Neuronal stem cell (in vitro differentiated cells): ENCODE results near the gene AATF.
"Not testable (repeated sequence)": the region's sequence is repeated elsewhere in the genome, so short reads cannot be mapped to it uniquely, and the experiment has no call there.

Experiments
- DNase-seq: peaks from one replicate; pipeline ENCODE4 v3.0.0-alpha.2; 2013; ENCODE audit warnings: low spot score
- H2AFZ ChIP-seq: one replicate; pipeline ENCODE4 v1.6.1; 2013; ENCODE audit warnings: mild to moderate bottlenecking, low read length, inconsistent platforms
- H2AK5ac ChIP-seq: 2 replicates; pipeline ENCODE4 v1.6.1; 2013; ENCODE audit warnings: low read depth, mild to moderate bottlenecking, inconsistent platforms, low read length, moderate library complexity, mixed read lengths
- H2BK120ac ChIP-seq: 2 replicates; pipeline ENCODE4 v1.6.1; 2013; ENCODE audit warnings: low read depth, mild to moderate bottlenecking, inconsistent platforms, low read length, moderate library complexity, mixed read lengths
- H2BK12ac ChIP-seq: one replicate; pipeline ENCODE4 v1.6.1; 2013; ENCODE audit warnings: low read length, inconsistent platforms
- H2BK15ac ChIP-seq: 2 replicates; pipeline ENCODE4 v1.6.1; 2013; ENCODE audit warnings: mild to moderate bottlenecking, low read length, inconsistent platforms, mixed read lengths
- H2BK5ac ChIP-seq: one replicate; pipeline ENCODE4 v1.6.1; 2013; ENCODE audit warnings: inconsistent platforms, mild to moderate bottlenecking, low read length, moderate library complexity
- H3K14ac ChIP-seq: one replicate; pipeline ENCODE4 v1.6.1; 2013; ENCODE audit warnings: low read length, inconsistent platforms
- H3K18ac ChIP-seq: 2 replicates; pipeline ENCODE4 v1.6.1; 2013; ENCODE audit warnings: low read length, inconsistent platforms
- H3K23ac ChIP-seq: 2 replicates; pipeline ENCODE4 v1.6.1; 2013; ENCODE audit warnings: low read depth, mild to moderate bottlenecking, mixed read lengths, low read length, inconsistent platforms; ENCODE audit not compliant: poor library complexity
- H3K27ac ChIP-seq: replicated peaks from 3 replicates; pipeline ENCODE4 v1.5.1; 2013; ENCODE audit warnings: low read length, inconsistent platforms
- H3K27me3 ChIP-seq, 3 experiments: 2 replicates each; pipeline ENCODE4 v1.6.1; 2013; ENCODE audit warnings: low read length in 3 of 3, mild to moderate bottlenecking in 2 of 3, inconsistent platforms in 1 of 3, low read depth in 1 of 3, mixed read lengths in 1 of 3, moderate library complexity in 1 of 3; ENCODE audit not compliant: control insufficient read depth in 3 of 3, insufficient read depth in 3 of 3
- H3K36me3 ChIP-seq, 2 donors: replicated peaks in 1 of 2; 2 replicates each; pipeline ENCODE4 v1.6.1; 2013; ENCODE audit warnings: low read length in 2 of 2; ENCODE audit not compliant: control insufficient read depth in 2 of 2, insufficient read depth in 2 of 2
- H3K4ac ChIP-seq: 2 replicates; pipeline ENCODE4 v1.6.1; 2013; ENCODE audit warnings: inconsistent platforms, mild to moderate bottlenecking, low read length, moderate library complexity
- H3K4me1 ChIP-seq, 2 donors: 1 replicate in 1 of 2; 2 replicates in 1 of 2; pipeline ENCODE4 v1.6.1; 2013; ENCODE audit warnings: low read length in 2 of 2, low read depth in 1 of 2; ENCODE audit not compliant: control insufficient read depth in 2 of 2, insufficient read depth in 1 of 2
- H3K4me2 ChIP-seq: one replicate; pipeline ENCODE4 v1.6.1; 2013; ENCODE audit warnings: mild to moderate bottlenecking, low read length, inconsistent platforms; ENCODE audit not compliant: insufficient read depth, poor library complexity, severe bottlenecking
- H3K4me3 ChIP-seq, 2 donors: 2 replicates each; pipeline ENCODE4 v1.5.1; 2013; ENCODE audit warnings: low read length in 2 of 2, mild to moderate bottlenecking in 2 of 2, inconsistent platforms in 1 of 2, moderate library complexity in 1 of 2
- H3K79me1 ChIP-seq: one replicate; pipeline ENCODE4 v1.6.1; 2013; ENCODE audit warnings: low read depth, mild to moderate bottlenecking, inconsistent platforms, low read length, moderate library complexity
- H3K9ac ChIP-seq: one replicate; pipeline ENCODE4 v1.6.1; 2013; ENCODE audit warnings: mild to moderate bottlenecking, low read depth, low read length, inconsistent platforms; ENCODE audit not compliant: poor library complexity
- H3K9me3 ChIP-seq, 2 donors: replicated peaks in 1 of 2; 2 replicates each; pipeline versions ENCODE3 to v1.6.1; 2013; ENCODE audit warnings: low read length in 2 of 2, mild to moderate bottlenecking in 2 of 2, inconsistent platforms in 1 of 2, low read depth in 1 of 2, mixed read lengths in 1 of 2, moderate library complexity in 1 of 2; ENCODE audit not compliant: control insufficient read depth in 2 of 2, insufficient read depth in 1 of 2
- H4K8ac ChIP-seq: one replicate; pipeline ENCODE4 v1.6.1; 2013; ENCODE audit warnings: low read depth, mild to moderate bottlenecking, inconsistent platforms, low read length, moderate library complexity
- H4K91ac ChIP-seq: one replicate; pipeline ENCODE4 v1.6.1; 2013; ENCODE audit warnings: low read length, low read depth, mild to moderate bottlenecking, inconsistent platforms; ENCODE audit not compliant: poor library complexity
- WGBS, 2 donors: extraction: QIAGEN DNeasy Blood & Tissue Kit; methylation state at CpG; one replicate each; pipeline ENCODE4 v1.1.7; 2013; ENCODE audit warnings: missing lambda C conversion rate in 2 of 2, mixed read lengths in 1 of 2; ENCODE audit not compliant: insufficient read length in 2 of 2, insufficient replicate concordance in 1 of 2; ENCODE audit errors: extremely low coverage in 2 of 2; 5-methylcytosine and 5-hydroxymethylcytosine counted together

Gene AATF

DNA sequence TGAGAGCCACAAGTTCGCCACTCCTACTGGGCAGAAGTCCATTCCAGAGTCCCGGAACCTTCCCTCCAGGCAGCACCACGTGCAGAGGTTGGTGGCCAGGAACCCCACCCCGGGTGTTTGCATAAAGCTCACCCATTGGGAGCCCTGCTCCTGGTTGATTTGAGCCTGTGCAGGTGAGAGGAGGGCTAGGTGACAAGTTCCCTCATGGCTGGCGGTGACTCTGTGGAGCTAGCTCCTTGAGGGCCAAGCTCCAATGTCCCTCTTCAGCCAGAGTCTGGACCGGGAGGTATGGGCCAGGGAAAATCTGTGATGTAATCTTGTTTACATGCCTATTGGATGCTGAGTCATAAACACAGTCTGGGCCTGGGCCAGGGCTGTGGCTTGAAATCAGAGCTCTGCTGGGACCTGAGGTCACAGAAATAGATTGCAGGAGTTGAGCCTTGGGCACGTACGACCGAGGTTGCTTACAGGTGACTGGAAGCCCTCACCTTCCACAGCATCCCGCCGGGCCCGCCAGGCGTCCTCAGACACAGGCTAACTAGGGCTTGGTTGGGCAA lies 118.9 kb downstream of the AATF start:
- H3K9me3 ChIP-seq: no peaks in the 10 kb centered on the region
- no peak overlapping the region for H3K4me3 ChIP-seq
- peak overlapping the region; percentile 15 for H3K18ac ChIP-seq
- H4K8ac ChIP-seq: no peak overlapping the region
- H3K27me3 ChIP-seq: peaks cover 0 to 5% (median 4%) of the 10 kb centered on the region in 3 experiments
- H3K4me1 ChIP-seq: peaks cover 0 to 4% of the 10 kb centered on the region in 2 donors
- DNase-seq: no peak
- H3K4me2 ChIP-seq: no peak overlapping the region
- H2BK120ac ChIP-seq: no peak overlapping the region
- H2BK5ac ChIP-seq: no peak overlapping the region
- no peak overlapping the region for H3K27ac ChIP-seq
- H2BK15ac ChIP-seq: peak overlapping the region; percentile 10
- no peaks in the 10 kb centered on the region for H3K79me1 ChIP-seq
- no peaks in the 10 kb centered on the region for H3K36me3 ChIP-seq
- no peak overlapping the region for H2AFZ ChIP-seq
- H2BK12ac ChIP-seq: no peak overlapping the region
- WGBS, 2 donors: no CpG with 5 or more reads among the region's 13 CpGs
- no peak overlapping the region for H3K9ac ChIP-seq
- peak overlapping the region; percentile 84 for H3K14ac ChIP-seq
- H3K4ac ChIP-seq: no peak overlapping the region
- no peak overlapping the region for H2AK5ac ChIP-seq
- H4K91ac ChIP-seq: no peak overlapping the region
- peak overlapping the region; percentile 34 for H3K23ac ChIP-seq

DNA sequence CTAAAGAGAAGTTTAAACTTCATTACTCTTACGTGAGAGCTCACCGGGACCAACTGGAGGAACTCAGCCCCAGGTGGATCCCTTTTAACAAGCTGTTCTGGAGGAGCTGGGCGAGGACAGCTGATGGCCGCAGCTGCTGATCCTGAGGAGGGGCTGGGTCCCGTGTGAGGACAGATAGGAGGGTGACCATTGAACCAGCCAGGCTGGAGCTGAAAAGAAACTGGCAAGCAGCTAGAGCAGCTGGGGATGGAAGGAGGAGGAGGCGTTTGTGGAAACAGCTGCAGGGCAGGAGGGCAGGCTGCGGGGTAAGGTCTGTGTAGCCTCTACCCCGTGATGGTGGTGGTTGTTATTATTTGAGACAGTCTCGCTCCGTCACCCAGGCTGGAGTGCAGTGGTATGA lies 119.5 kb downstream of the AATF start:
- no peak overlapping the region for H2BK12ac ChIP-seq
- H3K4ac ChIP-seq: no peak overlapping the region
- no peak overlapping the region for H3K14ac ChIP-seq
- peak overlapping the region; percentile 70 for H3K23ac ChIP-seq
- no peak overlapping the region for H2BK120ac ChIP-seq
- H4K8ac ChIP-seq: no peak overlapping the region
- no peaks in the 10 kb centered on the region for H3K36me3 ChIP-seq
- peaks cover 0 to 4% of the 10 kb centered on the region in 2 donors for H3K4me1 ChIP-seq
- no CpG with 5 or more reads among the region's 10 CpGs for WGBS, 2 donors
- H3K27ac ChIP-seq: no peak overlapping the region
- no peak overlapping the region for H2AK5ac ChIP-seq
- H3K9ac ChIP-seq: no peak overlapping the region
- H3K4me2 ChIP-seq: no peak overlapping the region
- no peak overlapping the region for H2BK15ac ChIP-seq
- H2AFZ ChIP-seq: no peak overlapping the region
- H4K91ac ChIP-seq: no peak overlapping the region
- no peak overlapping the region for H2BK5ac ChIP-seq
- DNase-seq: no peak
- H3K4me3 ChIP-seq: peak overlapping the region in 1 of 2 donors; percentile 4
- H3K79me1 ChIP-seq: no peaks in the 10 kb centered on the region
- no peak overlapping the region for H3K18ac ChIP-seq
- peaks cover 0 to 5% (median 4%) of the 10 kb centered on the region in 3 experiments for H3K27me3 ChIP-seq
- no peaks in the 10 kb centered on the region for H3K9me3 ChIP-seq

DNA sequence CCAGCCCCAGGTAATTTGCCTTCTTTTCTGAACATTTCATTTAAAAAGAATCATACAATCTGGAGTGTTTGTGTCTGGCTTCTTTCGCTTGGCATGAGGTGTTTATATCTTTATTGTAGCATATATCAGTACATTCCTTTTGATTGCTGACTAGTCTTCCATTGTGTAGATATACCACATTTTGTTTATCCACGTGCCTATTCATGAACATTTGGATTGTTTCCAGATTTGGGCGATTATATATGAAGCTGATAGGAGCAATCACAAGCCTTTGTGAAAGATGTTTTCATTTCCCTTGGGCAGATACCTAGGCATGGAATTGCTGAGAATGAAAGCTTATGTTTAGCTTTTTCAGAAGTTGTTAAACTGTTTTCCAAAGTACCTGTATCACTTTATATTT lies 120.3 kb downstream of the AATF start:
- Histone ChIP-seq H2AFZ (no peak overlapping the region), H3K27me3 (peaks cover 0 to 5% (median 4%) of the 10 kb centered on the region in 3 experiments), H2BK120ac (no peak overlapping the region), H2AK5ac (no peak overlapping the region), H3K79me1 (no peaks in the 10 kb centered on the region), H3K4ac (no peak overlapping the region), H3K9me3 (no peaks in the 10 kb centered on the region), H2BK5ac (no peak overlapping the region), H3K36me3 (no peaks in the 10 kb centered on the region), H3K4me1 (peaks cover 0 to 4% of the 10 kb centered on the region in 2 donors), H3K27ac (no peak overlapping the region), H2BK15ac (no peak overlapping the region), H4K8ac (no peak overlapping the region), H2BK12ac (no peak overlapping the region), H3K4me3 (no peak overlapping the region), H3K4me2 (no peak overlapping the region), H3K14ac (no peak overlapping the region), H3K23ac (no peak overlapping the region), H3K9ac (no peak overlapping the region), H4K91ac (no peak overlapping the region), H3K18ac (no peak overlapping the region)
- DNase-seq: no peak
- WGBS, 2 donors: no CpG with 5 or more reads among the region's 3 CpGs

DNA sequence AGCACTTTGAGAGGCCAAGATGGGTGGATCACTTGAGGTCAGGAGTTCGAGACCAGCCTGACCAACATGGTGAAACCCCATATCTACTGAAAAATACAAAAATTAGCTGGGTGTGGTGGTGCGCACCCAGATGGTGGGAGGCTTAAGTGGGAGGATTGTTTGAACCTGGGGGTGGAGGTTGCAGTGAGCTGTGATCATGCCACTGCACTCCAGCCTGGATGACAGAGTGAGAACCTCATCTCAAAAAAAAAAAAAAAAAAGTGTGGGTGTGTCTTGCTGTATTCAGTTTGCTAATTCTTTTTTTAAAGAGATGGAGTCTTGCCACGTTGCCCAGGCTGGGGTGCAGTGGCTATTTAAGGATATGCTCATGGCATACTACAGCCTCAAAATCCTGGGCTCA lies 124.7 kb downstream of the AATF start:
- H3K23ac ChIP-seq, H3K27ac ChIP-seq, H3K4me1 ChIP-seq, H2AK5ac ChIP-seq, H3K18ac ChIP-seq, H2BK5ac ChIP-seq, H3K36me3 ChIP-seq, H3K79me1 ChIP-seq, H3K27me3 ChIP-seq, H2BK12ac ChIP-seq, H4K91ac ChIP-seq, H2AFZ ChIP-seq, H2BK15ac ChIP-seq, H3K14ac ChIP-seq, H4K8ac ChIP-seq, H3K4me3 ChIP-seq, H3K9ac ChIP-seq, H2BK120ac ChIP-seq, DNase-seq, H3K4ac ChIP-seq, H3K9me3 ChIP-seq, H3K4me2 ChIP-seq: not testable (repeated sequence)
- no CpG with 5 or more reads among the region's 3 CpGs for WGBS, 2 donors
